Ishikawa (cell line): Measurements from ENCODE around the gene ETNK1.

ENCODE experiments used
- CEBPB ChIP-seq: IDR thresholded peaks from 2 replicates; pipeline ENCODE4 v1.6.1; 2012
- CREB1 ChIP-seq: IDR thresholded peaks from 2 replicates; pipeline ENCODE4 v1.6.1; 2012; ENCODE audit warnings: low read depth
- EGR1 ChIP-seq: IDR thresholded peaks from 2 replicates; pipeline ENCODE4 v1.6.1; 2012
- EP300 ChIP-seq: IDR thresholded peaks from 2 replicates; pipeline ENCODE4 v1.6.1; 2012; ENCODE audit warnings: borderline replicate concordance
- NFIC ChIP-seq: IDR thresholded peaks from 2 replicates; pipeline ENCODE4 v1.6.1; 2012
- RAD21 ChIP-seq: IDR thresholded peaks from 2 replicates; pipeline ENCODE4 v1.6.1; 2012; ENCODE audit warnings: low read depth
- TAF1 ChIP-seq: IDR thresholded peaks from 2 replicates; pipeline ENCODE4 v1.6.1; 2012; ENCODE audit warnings: low read depth, mild to moderate bottlenecking
- TEAD4 ChIP-seq: IDR thresholded peaks from 2 replicates; pipeline ENCODE4 v1.6.1; 2012
- ZBTB7A ChIP-seq: IDR thresholded peaks from 2 replicates; pipeline ENCODE4 v1.6.1; 2012; ENCODE audit warnings: low read depth
- TF ChIP-seq, protein P1 (sequence below): IDR thresholded peaks from 2 replicates; pipeline ENCODE4 v1.6.1; 2012
- TF ChIP-seq, protein P2 (sequence below): IDR thresholded peaks from 2 replicates; pipeline ENCODE4 v1.6.1; 2012; ENCODE audit warnings: low read depth, mild to moderate bottlenecking
- TF ChIP-seq, protein P3 (sequence below): IDR thresholded peaks from 2 replicates; pipeline ENCODE4 v1.6.1; 2012

DNA sequence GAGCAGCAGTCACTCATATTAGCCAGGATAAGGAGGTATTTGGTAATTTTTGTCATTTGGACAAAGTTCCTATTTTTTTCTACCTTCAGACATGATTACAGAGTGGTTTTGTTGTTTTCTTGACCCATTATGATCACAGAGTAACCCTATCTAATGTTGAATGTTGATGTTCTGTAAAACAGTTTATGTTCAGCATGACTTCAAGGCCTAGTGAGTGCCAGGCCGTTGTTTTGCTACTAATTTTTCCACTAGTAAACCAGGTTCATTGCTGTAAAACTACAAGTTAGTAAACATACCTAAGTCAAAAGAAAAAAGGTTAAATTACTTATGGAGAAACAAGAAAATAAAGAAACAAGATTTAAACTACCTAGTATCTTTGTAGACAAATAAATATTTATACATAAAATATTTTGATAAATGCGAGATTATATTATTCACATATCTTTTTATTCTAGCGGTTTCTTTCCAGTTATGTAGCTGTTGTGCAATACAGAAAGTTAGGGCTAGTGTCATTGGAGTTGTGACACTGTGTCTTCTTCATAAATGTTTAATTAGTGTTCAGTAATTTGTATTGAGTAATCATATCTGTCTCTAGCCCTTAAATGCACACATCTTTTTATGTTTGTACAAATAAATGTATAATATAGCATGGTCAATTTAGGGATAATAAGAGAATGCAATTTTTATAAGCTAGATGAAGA is 16.5 kb downstream of the ETNK1 start:
- TF ChIP-seq, protein P1, sequence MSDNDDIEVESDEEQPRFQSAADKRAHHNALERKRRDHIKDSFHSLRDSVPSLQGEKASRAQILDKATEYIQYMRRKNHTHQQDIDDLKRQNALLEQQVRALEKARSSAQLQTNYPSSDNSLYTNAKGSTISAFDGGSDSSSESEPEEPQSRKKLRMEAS = no peak
- no peak for TF ChIP-seq TAF1
- TF ChIP-seq, protein P2, sequence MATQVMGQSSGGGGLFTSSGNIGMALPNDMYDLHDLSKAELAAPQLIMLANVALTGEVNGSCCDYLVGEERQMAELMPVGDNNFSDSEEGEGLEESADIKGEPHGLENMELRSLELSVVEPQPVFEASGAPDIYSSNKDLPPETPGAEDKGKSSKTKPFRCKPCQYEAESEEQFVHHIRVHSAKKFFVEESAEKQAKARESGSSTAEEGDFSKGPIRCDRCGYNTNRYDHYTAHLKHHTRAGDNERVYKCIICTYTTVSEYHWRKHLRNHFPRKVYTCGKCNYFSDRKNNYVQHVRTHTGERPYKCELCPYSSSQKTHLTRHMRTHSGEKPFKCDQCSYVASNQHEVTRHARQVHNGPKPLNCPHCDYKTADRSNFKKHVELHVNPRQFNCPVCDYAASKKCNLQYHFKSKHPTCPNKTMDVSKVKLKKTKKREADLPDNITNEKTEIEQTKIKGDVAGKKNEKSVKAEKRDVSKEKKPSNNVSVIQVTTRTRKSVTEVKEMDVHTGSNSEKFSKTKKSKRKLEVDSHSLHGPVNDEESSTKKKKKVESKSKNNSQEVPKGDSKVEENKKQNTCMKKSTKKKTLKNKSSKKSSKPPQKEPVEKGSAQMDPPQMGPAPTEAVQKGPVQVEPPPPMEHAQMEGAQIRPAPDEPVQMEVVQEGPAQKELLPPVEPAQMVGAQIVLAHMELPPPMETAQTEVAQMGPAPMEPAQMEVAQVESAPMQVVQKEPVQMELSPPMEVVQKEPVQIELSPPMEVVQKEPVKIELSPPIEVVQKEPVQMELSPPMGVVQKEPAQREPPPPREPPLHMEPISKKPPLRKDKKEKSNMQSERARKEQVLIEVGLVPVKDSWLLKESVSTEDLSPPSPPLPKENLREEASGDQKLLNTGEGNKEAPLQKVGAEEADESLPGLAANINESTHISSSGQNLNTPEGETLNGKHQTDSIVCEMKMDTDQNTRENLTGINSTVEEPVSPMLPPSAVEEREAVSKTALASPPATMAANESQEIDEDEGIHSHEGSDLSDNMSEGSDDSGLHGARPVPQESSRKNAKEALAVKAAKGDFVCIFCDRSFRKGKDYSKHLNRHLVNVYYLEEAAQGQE = no peak
- no peak for TF ChIP-seq CREB1
- TF ChIP-seq EGR1 = no peak
- TF ChIP-seq EP300 = no peak
- no peak for TF ChIP-seq ZBTB7A
- TF ChIP-seq RAD21 = no peak
- TF ChIP-seq TEAD4 = no peak
- no peak for TF ChIP-seq CEBPB
- TF ChIP-seq, protein P3, sequence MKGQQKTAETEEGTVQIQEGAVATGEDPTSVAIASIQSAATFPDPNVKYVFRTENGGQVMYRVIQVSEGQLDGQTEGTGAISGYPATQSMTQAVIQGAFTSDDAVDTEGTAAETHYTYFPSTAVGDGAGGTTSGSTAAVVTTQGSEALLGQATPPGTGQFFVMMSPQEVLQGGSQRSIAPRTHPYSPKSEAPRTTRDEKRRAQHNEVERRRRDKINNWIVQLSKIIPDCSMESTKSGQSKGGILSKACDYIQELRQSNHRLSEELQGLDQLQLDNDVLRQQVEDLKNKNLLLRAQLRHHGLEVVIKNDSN = no peak
- TF ChIP-seq NFIC = no peak
